SH-SY5Y (cell line): ENCODE data around the gene ABCA2.

ENCODE experiments used
- GATA2 ChIP-seq: IDR thresholded peaks from 2 replicates; pipeline ENCODE4 v1.6.1; 2011; ENCODE audit warnings: mild to moderate bottlenecking, low read depth, low read length
- GATA3 ChIP-seq: IDR thresholded peaks from 2 replicates; pipeline ENCODE4 v1.6.1; 2011; ENCODE audit warnings: low read depth, mild to moderate bottlenecking, low read length, moderate library complexity

GRCh38 chr9:137045294-137046087, 17.5 kb upstream of the ABCA2 start:
- TF ChIP-seq GATA2 (no peak), GATA3 (no peak)
